ENCODE data around the gene RAB36.

GRCh38 chr22:23117275-23117674, 28.0 kb upstream of the RAB36 start:
- no peak for TF ChIP-seq CTCF (IDR thresholded peaks at IDR 0.05)
- TF ChIP-seq POLR2A (IDR thresholded peaks at IDR 0.05), result no peak
- TF ChIP-seq POLR2AphosphoS5 (IDR thresholded peaks at IDR 0.05; ENCODE audit: insufficient read depth in 1 of 2, low read depth in 1 of 2), result no peak
